Rectal smooth muscle tissue (tissue), 1 donor: ENCODE results near the gene HLA-A.
"Not testable (repeated sequence)": the region's sequence is repeated elsewhere in the genome, so short reads cannot be mapped to it uniquely, and the experiment has no call there.

ENCODE experiments used
- H3K27ac ChIP-seq: one replicate; pipeline ENCODE4 v1.7.0; 2013; ENCODE audit warnings: low read depth, low read length, inconsistent platforms
- H3K27me3 ChIP-seq: one replicate; pipeline ENCODE4 v1.7.0; 2013; ENCODE audit warnings: low read length; ENCODE audit not compliant: control insufficient read depth, insufficient read depth
- H3K36me3 ChIP-seq: one replicate; pipeline ENCODE4 v1.7.0; 2013; ENCODE audit warnings: low read length; ENCODE audit not compliant: control insufficient read depth, insufficient read depth
- H3K4me1 ChIP-seq: one replicate; pipeline ENCODE4 v1.7.0; 2013; ENCODE audit warnings: low read length; ENCODE audit not compliant: control insufficient read depth, insufficient read depth
- H3K4me3 ChIP-seq: one replicate; pipeline ENCODE4 v1.7.0; 2013; ENCODE audit warnings: low read length
- H3K9ac ChIP-seq: one replicate; pipeline ENCODE4 v1.7.0; 2013; ENCODE audit warnings: low read length

Gene HLA-A

DNA sequence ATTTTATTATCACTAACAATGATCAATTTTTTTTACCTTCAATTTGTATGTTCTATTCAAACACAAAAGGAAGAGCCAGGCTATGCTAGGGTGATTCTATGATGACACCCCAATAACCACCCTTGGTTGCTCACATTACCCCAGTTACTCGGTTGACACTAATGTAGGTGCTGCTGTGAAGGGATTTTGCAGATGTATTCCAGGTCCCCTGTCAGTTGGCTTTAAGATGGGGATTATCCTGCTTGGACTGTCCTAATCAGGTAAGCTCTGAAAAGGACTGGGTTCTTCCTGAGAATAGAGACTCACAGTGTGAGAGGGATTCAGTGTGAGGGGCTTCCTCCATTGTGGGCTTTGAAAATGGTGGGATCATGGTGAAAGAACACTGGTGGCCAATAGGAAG lies 11.9 kb downstream of the HLA-A start:
- H3K9ac ChIP-seq = no peak overlapping the region
- no peaks in the 10 kb centered on the region for H3K4me1 ChIP-seq
- no peaks in the 10 kb centered on the region for H3K36me3 ChIP-seq
- no peak overlapping the region for H3K4me3 ChIP-seq
- no peak overlapping the region for H3K27ac ChIP-seq
- no peaks in the 10 kb centered on the region for H3K27me3 ChIP-seq

DNA sequence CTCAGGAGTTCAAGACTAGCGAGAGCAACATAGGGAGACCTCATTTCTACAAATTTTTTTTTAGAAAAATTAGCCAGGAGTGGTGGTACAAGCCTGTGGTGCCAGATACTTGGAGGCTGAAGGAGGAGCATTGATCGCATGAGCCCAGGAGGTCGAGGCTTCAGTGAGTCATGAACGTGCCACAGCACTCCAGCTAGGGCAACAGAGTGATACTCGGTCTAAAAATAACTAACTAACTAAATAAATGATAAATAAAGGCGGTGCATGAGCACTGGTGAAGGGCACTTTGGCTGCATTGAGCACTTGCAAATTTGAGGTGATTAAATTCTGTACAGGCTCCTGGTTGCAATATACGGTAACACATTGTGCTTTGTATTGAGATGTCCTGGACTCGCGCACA lies 13.5 kb downstream of the HLA-A start:
- H3K4me3 ChIP-seq = no peak overlapping the region
- no peaks in the 10 kb centered on the region for H3K4me1 ChIP-seq
- no peaks in the 10 kb centered on the region for H3K36me3 ChIP-seq

DNA sequence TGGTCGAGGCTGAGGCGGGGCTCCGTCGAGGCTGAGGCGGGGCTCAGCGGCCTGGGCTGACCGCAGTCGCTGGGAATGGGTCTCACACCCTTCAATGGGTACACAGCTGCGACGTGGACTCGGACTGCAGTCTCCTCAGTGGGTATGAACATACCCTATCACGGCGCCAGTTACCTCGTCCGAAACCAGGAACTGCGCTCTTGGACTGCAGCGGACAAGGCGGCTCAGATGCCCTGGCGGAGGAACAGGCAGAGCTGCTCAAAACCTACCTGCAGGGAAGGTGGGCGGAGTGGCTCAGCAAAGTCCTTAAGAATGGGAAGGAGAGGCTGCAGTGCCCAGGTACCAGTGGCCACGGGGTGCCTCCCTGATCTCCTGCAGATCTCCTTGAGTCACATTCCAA lies 14.2 kb downstream of the HLA-A start:
- Histone ChIP-seq H3K9ac (no peak overlapping the region), H3K27ac (no peak overlapping the region), H3K36me3 (no peaks in the 10 kb centered on the region), H3K27me3 (no peaks in the 10 kb centered on the region), H3K4me1 (no peaks in the 10 kb centered on the region), H3K4me3 (no peak overlapping the region)

More for the DNA sequence above, 13.5 kb downstream of the HLA-A start:
- H3K9ac ChIP-seq = no peak overlapping the region
- H3K27ac ChIP-seq = no peak overlapping the region
- H3K27me3 ChIP-seq = no peaks in the 10 kb centered on the region

DNA sequence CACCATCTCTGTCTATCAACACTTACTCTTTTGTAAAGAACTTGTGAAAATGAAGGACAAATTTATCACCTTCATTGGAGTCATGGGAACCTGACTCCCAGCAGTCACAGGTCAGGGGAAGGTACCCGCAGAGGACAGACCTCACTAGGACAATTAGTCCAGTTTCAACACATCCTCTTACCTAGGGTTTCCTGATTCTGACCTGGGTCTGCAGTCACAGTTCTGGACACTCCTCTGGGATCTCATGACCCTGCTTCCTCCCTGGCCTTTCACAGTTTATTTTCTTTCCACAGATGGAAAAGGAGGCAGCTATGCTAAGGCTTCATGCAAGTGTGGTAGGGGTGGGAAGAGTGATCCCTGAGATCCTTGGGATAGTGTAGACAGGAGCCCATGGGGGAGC lies 15.7 kb downstream of the HLA-A start:
- Histone ChIP-seq H3K27me3 (no peaks in the 10 kb centered on the region), H3K9ac (no peak overlapping the region), H3K27ac (no peak overlapping the region), H3K4me1 (no peaks in the 10 kb centered on the region), H3K36me3 (no peaks in the 10 kb centered on the region), H3K4me3 (no peak overlapping the region)

DNA sequence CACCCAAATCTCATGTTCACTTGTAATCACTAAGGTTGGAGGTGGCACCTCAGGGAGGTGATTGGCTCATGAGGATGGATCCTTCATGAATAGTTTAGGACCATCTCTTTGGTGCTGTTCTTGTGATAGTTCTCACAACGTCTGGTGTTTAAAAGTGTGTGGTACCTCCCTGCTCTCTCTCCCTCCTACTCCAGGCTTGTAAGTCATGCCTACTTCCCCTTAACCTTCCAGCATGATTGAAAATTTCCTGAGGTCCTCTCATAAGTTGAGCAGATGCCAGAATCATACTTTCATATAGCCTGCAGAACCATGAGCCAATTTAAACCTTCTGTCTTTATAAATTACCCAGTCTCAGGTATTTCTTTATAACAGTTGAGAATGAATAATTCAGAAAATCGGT lies 16.6 kb downstream of the HLA-A start:
- no peak overlapping the region for H3K9ac ChIP-seq
- no peaks in the 10 kb centered on the region for H3K4me1 ChIP-seq
- H3K27me3 ChIP-seq = no peaks in the 10 kb centered on the region
- H3K27ac ChIP-seq = no peak overlapping the region
- H3K36me3 ChIP-seq = no peaks in the 10 kb centered on the region
- no peak overlapping the region for H3K4me3 ChIP-seq

DNA sequence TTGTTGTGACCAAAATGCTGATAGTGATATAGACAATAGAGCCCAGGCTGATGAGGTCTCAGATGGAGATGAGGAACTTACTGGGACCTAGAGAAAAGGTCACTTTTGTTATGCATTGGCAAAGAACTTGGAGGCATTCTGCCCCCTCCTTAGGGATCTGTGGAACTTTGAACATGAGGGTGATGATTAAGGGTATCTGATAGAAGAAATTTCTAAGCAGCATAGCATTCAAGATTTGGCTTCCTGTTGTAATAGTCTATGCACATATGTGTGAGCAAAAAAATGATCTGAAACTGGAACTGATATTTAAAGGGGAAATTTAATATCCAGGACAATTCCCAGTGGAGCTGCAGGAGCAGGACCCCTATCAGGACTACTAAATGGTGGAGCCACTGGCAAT lies 17.1 kb downstream of the HLA-A start:
- no peak overlapping the region for H3K9ac ChIP-seq
- H3K4me3 ChIP-seq = no peak overlapping the region

DNA sequence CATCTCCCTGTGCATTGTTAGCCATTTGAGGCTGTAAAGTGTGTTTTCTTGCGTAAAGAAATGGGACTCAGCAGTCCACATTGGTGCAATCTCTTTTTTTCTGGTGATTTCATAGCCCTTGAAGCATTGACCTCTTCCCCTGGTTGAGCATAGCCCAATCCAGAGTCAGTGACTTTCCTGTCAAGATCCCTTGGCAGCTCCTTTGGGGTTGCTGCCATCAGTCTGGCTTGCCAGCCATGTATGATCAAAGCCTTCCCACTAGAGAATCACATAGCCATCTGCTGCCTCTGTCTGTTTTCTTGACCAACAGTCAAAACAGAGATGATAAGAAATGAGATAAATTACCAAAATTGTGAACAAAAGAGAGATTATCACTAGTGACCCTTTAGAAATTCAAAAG lies 19.6 kb downstream of the HLA-A start:
- Histone ChIP-seq H3K36me3 (no peaks in the 10 kb centered on the region), H3K27ac (no peak overlapping the region), H3K4me3 (no peak overlapping the region), H3K4me1 (peaks cover 23% of the 10 kb centered on the region), H3K9ac (no peak overlapping the region), H3K27me3 (no peaks in the 10 kb centered on the region)

More for the DNA sequence above, 17.1 kb downstream of the HLA-A start:
- no peaks in the 10 kb centered on the region for H3K36me3 ChIP-seq
- H3K27ac ChIP-seq = no peak overlapping the region
- H3K4me1 ChIP-seq = peaks cover 3% of the 10 kb centered on the region
- no peaks in the 10 kb centered on the region for H3K27me3 ChIP-seq

DNA sequence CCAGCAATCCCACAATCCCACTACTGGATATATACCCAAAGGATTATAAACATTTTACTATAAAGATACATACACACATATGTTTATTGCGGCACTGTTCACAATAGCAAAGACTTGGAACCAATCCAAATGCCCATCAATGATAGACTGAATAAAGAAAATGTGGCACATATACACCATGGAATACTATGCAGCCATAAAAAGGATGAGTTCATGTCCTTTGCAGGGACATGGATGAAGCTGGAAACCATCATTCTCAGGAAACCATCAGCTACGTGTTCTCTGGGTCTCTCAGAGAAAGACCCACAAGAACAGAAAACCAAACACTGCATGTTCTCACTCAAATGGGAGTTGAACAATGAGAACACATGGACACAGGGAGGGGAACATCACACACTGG lies 21.4 kb downstream of the HLA-A start:
- H3K4me3 ChIP-seq, H3K9ac ChIP-seq, H3K27ac ChIP-seq, H3K27me3 ChIP-seq, H3K36me3 ChIP-seq: not testable (repeated sequence)
- H3K4me1 ChIP-seq = peaks cover 23% of the 10 kb centered on the region

DNA sequence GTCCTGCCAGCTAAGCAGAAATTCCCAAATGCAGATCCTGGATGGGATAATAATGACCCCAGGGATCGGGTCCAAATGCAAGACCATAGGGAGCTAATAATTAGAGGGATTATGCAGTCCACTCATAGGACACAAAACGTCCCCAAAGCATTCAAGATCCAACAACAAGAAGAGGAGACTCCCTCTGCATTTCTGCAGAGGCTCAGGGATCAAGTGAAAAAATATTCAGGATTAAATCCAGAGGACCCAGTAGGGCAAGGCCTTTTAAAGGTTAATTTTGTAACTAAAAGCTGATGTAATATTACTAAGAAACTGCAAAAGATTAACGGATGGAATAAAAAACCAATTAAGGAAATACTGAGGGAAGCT lies 22.2 kb downstream of the HLA-A start:
- H3K4me1 ChIP-seq = peaks cover 23% of the 10 kb centered on the region
- H3K27ac ChIP-seq = peak overlapping the region; percentile 72
- H3K27me3 ChIP-seq = no peaks in the 10 kb centered on the region
- H3K36me3 ChIP-seq = no peaks in the 10 kb centered on the region
- peak overlapping the region; percentile 52 for H3K4me3 ChIP-seq
- H3K9ac ChIP-seq = no peak overlapping the region

DNA sequence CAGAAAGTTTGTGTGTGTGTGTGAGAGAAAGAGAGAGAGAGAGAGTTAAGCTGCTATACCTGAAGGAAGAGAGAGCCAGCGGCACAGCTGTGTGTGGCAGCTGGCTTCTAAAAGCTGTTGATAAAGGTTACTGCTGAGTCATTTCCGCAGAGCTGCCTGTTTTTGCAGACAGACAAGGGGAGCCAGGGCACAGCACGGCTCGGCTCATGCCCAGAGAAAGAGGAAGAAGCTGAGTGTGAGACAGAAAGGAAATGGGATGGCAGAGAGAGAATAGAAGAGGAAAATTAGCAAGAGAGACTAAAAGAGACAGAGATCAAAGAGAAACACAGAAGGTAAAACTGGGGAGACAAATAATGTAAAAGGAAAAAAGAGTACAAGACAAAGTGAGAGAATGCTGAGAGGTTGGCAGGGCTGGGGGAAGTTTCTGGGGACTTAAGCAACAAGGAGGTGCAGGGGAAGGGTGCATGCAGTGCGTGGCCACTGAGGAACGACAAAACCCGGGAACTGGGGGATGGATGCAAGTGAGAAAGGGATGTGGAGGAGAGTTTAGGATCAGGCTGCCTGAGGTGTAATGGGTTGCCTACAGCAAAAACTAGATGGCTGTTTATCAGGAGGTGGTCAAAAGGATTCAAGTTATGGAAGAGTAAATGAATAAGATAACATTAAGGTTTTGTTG lies 22.7 kb downstream of the HLA-A start:
- no peak overlapping the region for H3K9ac ChIP-seq
- H3K27me3 ChIP-seq = no peaks in the 10 kb centered on the region
- H3K27ac ChIP-seq = peak overlapping the region; percentile 72
- peaks cover 23% of the 10 kb centered on the region for H3K4me1 ChIP-seq
- no peaks in the 10 kb centered on the region for H3K36me3 ChIP-seq
- peak overlapping the region; percentile 52 for H3K4me3 ChIP-seq

DNA sequence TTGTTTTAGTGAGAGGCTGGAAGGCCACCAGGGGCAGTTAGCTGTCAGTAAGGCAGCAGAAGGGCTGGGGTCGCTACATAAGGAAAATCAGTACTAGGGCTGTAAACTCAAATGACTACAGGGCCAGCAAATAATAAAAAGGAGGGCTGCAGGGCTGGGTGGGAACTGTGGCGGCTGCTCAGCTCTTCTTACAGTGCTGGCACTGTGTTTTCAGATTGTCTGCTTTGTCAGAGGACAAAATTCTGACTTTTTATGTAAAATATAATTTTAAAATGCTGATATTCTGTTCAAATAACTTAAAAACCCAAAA lies 23.2 kb downstream of the HLA-A start:
- Histone ChIP-seq H3K27me3 (no peaks in the 10 kb centered on the region), H3K27ac (peak overlapping the region; percentile 72), H3K4me1 (peaks cover 23% of the 10 kb centered on the region), H3K36me3 (no peaks in the 10 kb centered on the region), H3K4me3 (peak overlapping the region; percentile 52), H3K9ac (no peak overlapping the region)

DNA sequence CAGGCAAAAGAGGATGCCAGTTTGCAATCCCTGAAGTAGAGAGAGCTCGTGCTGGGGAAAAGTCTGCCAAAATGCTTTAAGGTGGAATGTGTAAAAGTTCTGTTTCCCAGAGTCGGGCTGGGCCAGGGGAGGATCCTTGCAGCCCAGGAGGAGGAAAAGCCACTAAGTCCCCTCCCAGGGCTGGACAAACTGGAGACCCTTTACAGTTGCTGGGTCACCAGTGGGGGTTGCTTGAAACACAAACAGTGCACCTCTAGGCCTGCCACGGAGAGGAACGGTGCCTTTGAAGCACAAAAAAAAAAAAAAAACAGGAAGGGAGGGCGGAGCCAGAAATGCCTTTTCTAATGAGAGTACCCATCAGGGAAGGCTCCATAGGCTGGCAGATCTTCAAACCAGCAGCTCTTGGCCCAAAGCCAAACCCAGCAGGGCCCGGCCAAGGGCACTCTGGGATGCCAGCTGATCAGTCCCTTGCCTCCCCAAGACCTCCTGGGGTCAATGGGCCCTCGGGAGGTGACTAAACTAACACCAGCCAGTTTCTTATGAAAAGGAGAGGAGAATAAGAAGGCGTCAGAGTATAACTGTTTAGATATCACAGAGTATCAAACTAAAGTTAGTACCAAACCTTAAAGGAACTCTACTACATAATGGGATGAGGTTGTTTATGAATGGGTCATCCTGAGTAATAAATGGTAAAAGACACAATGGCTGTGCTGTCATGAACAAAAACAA lies 23.7 kb downstream of the HLA-A start:
- Histone ChIP-seq H3K4me3 (peak overlapping the region; percentile 52), H3K27ac (peak overlapping the region; percentile 72), H3K36me3 (no peaks in the 10 kb centered on the region), H3K27me3 (no peaks in the 10 kb centered on the region), H3K9ac (no peak overlapping the region), H3K4me1 (peaks cover 23% of the 10 kb centered on the region)

DNA sequence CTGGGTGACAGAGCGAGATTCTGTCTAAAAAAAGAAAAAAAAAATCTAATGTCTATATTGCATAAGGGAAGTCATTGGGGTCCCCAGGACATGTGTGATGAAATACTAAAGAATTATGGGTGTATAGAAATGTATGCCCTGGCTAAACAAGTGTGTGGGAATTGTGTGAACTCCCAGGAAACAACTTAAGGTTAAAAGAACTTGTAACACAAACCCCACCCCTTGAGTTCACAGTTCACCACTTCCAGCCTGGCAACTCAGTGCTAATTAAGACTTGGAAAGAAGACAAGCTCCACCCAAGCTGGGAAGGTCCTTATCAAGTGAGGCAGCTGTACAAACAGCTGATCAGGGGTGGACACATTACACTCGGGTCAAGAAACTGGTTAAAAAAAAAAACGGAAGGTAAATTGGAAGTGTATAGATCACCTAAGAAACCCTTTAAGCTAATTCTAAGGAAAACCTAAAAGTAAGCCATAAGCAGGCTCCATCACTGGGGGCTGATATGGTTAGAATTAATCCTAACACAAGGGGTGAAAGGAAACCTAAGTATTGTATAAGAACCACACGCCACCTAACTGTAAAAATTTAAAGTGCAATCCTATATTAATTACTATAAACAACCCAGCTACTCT lies 25.2 kb downstream of the HLA-A start:
- Histone ChIP-seq H3K36me3 (no peaks in the 10 kb centered on the region), H3K27me3 (no peaks in the 10 kb centered on the region), H3K4me1 (peaks cover 23% of the 10 kb centered on the region), H3K4me3 (no peak overlapping the region), H3K27ac (no peak overlapping the region), H3K9ac (no peak overlapping the region)
